GM21390 (cell line): ENCODE results near the gene SCAMP5.

Experiments used
- ATAC-seq: cut with Tn5 transposase; IDR thresholded peaks from one replicate; pipeline ENCODE4 v1.9.1; 2021; ENCODE audit not compliant: unreplicated experiment

SCAMP5 gene

GRCh38 chr15:74976159-74976558, 19.2 kb upstream of the SCAMP5 start:
- no peak for ATAC-seq

GRCh38 chr15:74977599-74977998, 17.8 kb upstream of the SCAMP5 start:
- no peak for ATAC-seq

DNA sequence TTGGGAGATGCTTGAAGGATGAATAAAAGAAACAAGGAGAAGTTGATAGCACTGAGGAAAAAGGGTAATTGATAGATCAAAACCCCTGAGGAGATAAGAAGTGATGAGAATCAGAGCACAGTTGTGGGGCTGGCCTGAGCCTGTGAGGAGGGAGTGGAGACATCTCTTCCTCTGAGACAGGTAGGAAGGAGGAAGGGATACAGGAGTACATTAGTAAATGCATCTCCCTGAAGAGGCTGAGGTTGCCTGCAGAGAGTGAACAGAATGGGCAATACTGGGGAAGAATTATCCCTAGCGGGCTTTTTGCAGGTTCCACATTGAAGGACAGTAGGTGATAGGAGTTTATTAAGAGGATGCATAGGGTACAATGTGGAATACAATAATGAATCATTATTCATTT, 17.3 kb upstream of the SCAMP5 start:
- ATAC-seq, result no peak

DNA sequence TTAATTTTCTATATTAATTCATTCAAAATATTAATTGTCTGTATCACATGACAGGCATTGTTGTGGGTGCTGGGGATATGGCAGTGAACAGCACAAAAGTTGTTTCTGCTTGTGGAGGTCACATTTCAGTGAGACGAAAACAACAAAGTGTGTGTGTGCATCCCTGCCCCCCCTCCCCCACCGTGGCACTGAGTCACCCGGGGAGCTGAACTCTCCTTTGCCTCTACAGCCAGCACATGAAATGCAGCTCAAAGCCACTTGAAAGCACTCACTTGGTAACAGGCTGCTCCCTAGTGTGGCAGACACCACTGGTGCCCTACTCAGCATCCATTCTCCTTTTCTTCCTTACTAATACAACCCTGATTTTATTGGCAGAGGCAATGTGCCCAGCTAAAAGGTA, 16.9 kb upstream of the SCAMP5 start:
- no peak for ATAC-seq

DNA sequence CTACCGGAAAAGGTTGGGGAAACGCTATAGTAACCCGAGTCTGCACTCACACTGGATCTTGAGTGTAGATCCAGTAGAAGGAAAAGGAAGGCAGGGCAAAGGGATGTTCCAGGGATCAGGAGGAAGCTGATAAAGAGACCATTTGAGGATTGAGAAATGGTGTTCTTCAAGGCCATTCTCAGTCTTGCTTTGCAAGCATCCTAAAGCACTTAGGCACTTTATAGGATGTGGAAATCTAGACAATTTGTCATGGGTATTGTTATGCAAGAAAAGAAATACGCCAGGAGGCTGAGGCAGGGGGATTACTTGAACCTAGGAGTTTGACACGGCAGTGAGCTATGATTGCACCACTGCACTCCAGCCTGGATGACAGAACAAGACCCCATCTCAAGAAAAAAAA, 13.2 kb upstream of the SCAMP5 start:
- ATAC-seq, result no peak

GRCh38 chr15:74983725-74984231, 11.6 kb upstream of the SCAMP5 start:
- ATAC-seq, result no peak

DNA sequence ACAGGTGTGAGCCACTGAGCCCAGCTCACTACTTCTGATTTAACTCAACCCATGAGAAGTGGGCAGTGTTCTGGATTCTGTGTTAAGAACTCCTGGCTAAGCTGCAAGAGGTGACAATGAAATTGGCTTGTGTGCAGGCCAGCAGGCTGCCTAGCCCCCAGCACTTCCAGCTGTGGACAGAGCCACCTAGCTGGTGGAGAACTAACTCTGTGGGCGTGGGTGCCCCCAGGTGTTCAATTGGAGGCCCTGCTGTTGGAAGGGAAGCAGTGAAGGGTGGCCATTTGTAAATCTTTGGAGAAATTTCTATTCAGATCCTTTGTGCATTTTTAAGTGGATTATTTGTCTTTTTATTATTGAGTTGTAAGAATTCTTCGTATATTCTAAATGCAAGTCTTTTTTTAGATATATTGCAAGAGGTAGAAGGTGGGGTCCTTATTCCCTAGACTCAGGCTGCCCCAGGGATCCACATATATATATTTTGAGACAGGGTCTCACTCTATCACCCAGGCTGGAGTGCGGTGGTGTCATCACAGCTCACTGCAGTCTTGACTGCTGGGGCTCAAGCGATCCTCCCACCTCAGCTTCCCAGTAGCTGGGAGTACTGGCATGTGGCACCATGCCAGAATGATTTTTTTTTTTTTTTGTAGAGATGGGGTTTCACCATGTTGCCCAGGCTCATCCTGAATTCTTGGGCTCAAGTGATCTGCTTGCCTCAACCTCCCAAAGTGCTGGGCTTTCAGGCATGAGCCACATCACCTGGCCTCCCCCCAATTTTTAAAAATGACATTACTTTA, 7.2 kb upstream of the SCAMP5 start:
- no peak for ATAC-seq

GRCh38 chr15:74989527-74989926, 5.8 kb upstream of the SCAMP5 start:
- no peak for ATAC-seq

GRCh38 chr15:74992619-74993018, 2.7 kb upstream of the SCAMP5 start:
- no peak for ATAC-seq

GRCh38 chr15:74994236-74994635, 1.1 kb upstream of the SCAMP5 start:
- no peak for ATAC-seq

GRCh38 chr15:74994685-74995084, 678 bp upstream of the SCAMP5 start:
- no peak for ATAC-seq

DNA sequence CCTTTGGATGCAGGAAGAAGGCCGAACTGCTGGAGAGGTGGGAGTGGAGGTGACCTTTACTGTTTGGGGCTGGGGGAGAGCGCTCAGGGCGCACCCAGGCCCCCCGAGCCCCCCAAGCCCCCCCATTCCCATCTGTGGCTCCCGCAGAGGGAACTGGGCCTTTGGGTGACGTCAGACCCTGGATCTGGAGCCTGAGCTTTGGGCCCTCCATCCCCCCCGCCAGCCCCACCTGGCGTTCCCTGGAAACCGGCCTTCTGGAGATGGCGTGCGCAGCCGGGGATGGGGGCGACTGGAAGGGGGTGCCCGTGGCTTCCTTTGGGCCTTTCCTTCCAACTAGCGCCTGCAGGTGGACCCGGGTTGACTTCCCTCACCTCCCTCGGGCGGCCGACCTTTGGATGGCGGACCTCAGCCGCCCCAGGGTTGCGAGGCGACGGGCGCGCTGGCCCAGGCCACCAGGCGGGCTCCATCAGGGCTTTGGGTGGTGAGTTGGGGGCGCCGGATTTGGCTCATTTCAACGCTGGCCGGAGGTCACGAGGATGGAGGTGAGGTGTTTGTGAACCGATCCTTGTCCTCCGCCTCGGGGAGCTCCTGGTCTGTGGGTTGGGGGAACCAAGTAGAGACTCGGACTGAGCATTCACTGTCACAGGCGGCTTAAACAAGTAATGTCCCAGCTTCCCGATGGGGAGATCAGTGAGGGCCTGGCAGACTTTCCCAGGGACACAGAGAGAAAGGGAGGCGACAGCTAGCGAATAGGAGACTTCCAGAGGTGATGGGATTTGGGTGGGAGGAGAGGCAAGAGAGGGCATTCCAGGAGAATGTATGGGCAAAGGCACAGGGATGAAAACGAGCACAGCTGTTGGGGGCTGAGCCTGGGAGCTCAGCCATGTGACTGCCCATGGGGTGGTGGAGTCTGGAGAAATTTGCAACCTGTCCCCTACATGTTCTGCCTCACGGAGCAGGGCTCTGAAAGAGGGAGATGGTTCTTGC, 709 bp downstream of the SCAMP5 start:
- no peak for ATAC-seq

DNA sequence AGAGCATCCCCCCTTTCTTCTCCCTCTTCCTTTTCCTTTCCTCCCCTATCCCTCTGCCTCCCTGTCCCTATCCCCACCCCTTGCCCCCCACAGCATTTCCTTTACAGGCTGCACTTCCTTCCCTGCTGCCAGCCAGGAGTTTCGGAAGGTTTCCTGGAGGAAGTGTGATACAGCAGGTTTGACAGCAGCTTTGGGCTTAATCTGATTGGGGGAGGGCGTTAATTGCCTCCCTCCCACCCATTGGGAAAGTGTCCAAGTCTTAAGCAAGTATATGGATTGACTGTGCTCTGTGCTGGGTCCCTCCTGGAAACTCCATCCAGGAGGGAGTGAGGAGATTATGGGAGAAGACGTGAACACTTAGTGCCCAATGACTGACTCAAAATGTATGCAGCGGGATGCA, 1.8 kb downstream of the SCAMP5 start:
- no peak for ATAC-seq

- ATAC-seq, result no peak
Measured at GRCh38 chr15:74997543-74997942, 2.2 kb downstream of the SCAMP5 start.

DNA sequence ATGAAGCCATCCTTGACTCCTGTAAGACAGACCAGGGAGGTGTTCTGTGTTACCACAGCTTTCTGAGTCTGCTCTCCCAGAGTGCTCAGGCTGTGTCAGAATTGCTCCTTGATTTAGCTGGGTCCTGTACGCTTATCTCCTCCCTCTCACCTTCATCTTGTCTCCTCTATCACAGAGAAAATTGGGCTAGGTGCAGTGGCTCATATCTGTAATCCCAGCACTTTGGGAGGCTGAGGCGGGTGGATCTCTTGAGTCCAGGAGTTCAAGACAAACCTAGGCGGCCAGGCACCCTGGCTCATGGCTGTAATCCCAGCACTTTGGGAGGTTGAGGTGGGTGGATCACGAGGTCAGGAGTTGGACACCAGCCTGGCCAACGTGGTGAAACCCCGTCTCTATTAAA, 5.9 kb downstream of the SCAMP5 start:
- no peak for ATAC-seq

DNA sequence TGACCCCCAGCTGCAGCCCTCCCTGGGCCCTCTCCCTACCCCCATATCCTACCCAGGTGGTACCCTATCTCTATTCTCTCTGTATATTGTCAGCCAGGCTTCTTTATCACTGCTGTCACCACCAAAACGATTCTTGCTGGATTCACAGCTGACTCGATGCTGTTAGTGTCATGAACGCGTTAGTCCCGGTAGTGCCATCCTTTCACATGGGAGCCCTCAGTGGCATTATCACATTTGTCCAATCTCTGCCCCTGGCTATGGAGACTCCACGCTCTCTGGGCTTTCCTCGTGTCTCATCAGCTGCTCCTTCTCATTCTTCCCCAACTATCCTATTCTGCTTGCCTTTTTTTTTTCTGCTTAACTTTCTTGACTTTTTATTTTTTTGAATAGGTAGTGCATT, 7.0 kb downstream of the SCAMP5 start:
- no peak for ATAC-seq

GRCh38 chr15:75007216-75007615, 11.9 kb downstream of the SCAMP5 start:
- no peak for ATAC-seq

DNA sequence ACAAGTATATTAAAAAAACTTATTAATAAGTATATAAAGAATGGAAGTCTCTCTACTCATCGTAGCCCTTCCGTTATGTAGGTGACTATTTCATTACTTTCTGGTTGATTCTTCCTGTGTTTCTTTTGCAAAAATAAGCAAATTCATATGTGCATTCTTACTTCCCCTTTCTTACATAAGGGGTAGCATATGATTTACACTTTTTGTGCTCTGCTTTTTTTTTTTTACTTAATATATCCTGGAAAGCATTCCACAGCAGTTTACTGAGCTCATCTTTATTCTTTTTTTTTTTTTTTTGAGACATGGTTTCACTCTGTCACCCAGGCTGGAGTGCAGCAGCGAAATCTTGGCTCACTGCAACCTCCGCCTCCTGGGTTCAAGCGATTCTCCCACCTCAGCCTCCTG, 12.9 kb downstream of the SCAMP5 start:
- peak; percentile 32 for ATAC-seq

DNA sequence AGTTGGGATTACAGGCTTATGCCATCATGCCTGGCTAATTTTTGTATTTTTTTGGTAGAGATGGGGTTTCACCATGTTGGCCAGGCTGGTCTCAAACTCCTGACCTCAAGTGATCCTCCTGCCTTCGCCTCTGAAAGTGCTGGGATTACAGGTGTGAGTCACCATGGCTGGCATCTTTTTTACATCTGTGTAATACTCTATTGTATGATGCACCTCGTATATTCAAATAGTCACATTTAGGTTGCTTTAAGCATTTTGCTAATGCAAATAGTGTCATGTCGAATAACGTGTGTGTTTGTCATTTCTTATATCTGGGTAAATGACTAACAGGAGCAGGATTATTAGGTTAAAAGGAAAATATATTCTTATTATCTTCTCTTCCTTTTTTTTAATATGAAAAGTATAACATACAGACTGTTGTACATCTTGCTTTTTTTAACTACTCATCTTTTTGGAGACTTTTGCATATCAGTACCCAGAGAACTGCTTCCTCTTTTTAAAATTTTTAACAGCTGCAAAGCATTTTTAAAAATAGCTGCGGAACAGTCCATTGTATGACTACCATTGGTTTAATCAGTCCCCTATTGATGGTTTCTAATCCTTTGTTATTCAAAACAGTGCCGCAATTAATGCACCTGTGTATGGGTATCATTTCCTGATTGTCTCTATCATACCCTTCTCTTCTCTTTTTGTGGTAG, 13.4 kb downstream of the SCAMP5 start:
- peak; percentile 75 for ATAC-seq

- ATAC-seq, result no peak
Measured at GRCh38 chr15:75016431-75016830, 21.1 kb downstream of the SCAMP5 start.

- ATAC-seq, result no peak
Measured at GRCh38 chr15:75019916-75020315, 24.6 kb downstream of the SCAMP5 start.
